Activated naive CD8-positive, alpha-beta T cell (primary cell): ENCODE data around the gene DHX8.
"Not testable (repeated sequence)": the region's sequence is repeated elsewhere in the genome, so short reads cannot be mapped to it uniquely, and the experiment has no call there.

ENCODE experiments used
- H3K27ac Mint-ChIP-seq: one replicate; pipeline ENCODE4 v1.8.0; 2021; ENCODE audit warnings: mixed read lengths
- H3K27me3 Mint-ChIP-seq: one replicate; pipeline ENCODE4 v1.8.0; 2021; ENCODE audit warnings: mixed read lengths
- H3K36me3 Mint-ChIP-seq: one replicate; pipeline ENCODE4 v1.8.0; 2021; ENCODE audit warnings: mixed read lengths
- H3K4me1 Mint-ChIP-seq: one replicate; pipeline ENCODE4 v1.8.0; 2021; ENCODE audit warnings: low read depth, mixed read lengths
- H3K4me3 Mint-ChIP-seq: one replicate; pipeline ENCODE4 v1.8.0; 2021; ENCODE audit warnings: mild to moderate bottlenecking, mixed read lengths
- H3K9me3 Mint-ChIP-seq: one replicate; pipeline ENCODE4 v1.8.0; 2021; ENCODE audit warnings: low read depth, mixed read lengths

Gene DHX8

GRCh38 chr17:43453331-43453812, 30.4 kb upstream of the DHX8 start:
- no peak overlapping the region for H3K27ac Mint-ChIP-seq
- H3K27me3 Mint-ChIP-seq = no peaks in the 10 kb centered on the region
- H3K4me1 Mint-ChIP-seq = peaks cover 11% of the 10 kb centered on the region
- no peaks in the 10 kb centered on the region for H3K9me3 Mint-ChIP-seq
- no peak overlapping the region for H3K4me3 Mint-ChIP-seq
- H3K36me3 Mint-ChIP-seq = no peaks in the 10 kb centered on the region

GRCh38 chr17:43454868-43455267, 28.9 kb upstream of the DHX8 start:
- Mint-ChIP-seq H3K27ac (no peak overlapping the region), H3K4me3 (no peak overlapping the region), H3K27me3 (no peaks in the 10 kb centered on the region), H3K4me1 (peaks cover 11% of the 10 kb centered on the region), H3K36me3 (no peaks in the 10 kb centered on the region), H3K9me3 (no peaks in the 10 kb centered on the region)

DNA sequence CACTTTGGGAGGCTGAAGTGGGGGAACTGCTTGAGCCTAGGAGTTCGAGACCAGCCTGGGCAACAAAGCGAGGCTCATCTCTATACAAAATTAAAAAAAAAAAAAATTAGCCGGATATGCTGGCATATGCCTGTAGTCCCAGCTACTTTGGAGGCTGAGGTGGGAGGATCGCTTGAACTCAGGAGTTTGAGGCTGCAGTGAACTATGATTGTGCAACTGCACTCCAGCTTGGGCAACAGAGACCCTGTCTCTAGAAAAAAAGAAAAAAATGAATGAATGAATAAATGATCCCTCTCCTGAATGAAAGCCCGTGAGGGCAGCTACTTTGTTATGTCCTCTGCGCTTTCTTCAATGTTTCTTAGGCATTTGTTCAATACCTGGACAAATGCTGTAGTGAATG, 27.7 kb upstream of the DHX8 start:
- peaks cover 11% of the 10 kb centered on the region for H3K4me1 Mint-ChIP-seq
- H3K36me3 Mint-ChIP-seq = no peaks in the 10 kb centered on the region
- no peaks in the 10 kb centered on the region for H3K9me3 Mint-ChIP-seq
- no peaks in the 10 kb centered on the region for H3K27me3 Mint-ChIP-seq
- no peak overlapping the region for H3K27ac Mint-ChIP-seq
- no peak overlapping the region for H3K4me3 Mint-ChIP-seq

- Mint-ChIP-seq H3K9me3 (no peaks in the 10 kb centered on the region), H3K36me3 (no peaks in the 10 kb centered on the region), H3K4me1 (peaks cover 11% of the 10 kb centered on the region), H3K27me3 (no peaks in the 10 kb centered on the region), H3K27ac (no peak overlapping the region), H3K4me3 (no peak overlapping the region)
Observed at GRCh38 chr17:43456661-43457361, 27.0 kb upstream of the DHX8 start.

- H3K27me3 Mint-ChIP-seq = no peaks in the 10 kb centered on the region
- H3K4me1 Mint-ChIP-seq = peaks cover 11% of the 10 kb centered on the region
- H3K36me3 Mint-ChIP-seq = no peaks in the 10 kb centered on the region
- no peak overlapping the region for H3K27ac Mint-ChIP-seq
- H3K9me3 Mint-ChIP-seq = no peaks in the 10 kb centered on the region
- H3K4me3 Mint-ChIP-seq = no peak overlapping the region
Observed at GRCh38 chr17:43457362-43457692, 26.4 kb upstream of the DHX8 start.

DNA sequence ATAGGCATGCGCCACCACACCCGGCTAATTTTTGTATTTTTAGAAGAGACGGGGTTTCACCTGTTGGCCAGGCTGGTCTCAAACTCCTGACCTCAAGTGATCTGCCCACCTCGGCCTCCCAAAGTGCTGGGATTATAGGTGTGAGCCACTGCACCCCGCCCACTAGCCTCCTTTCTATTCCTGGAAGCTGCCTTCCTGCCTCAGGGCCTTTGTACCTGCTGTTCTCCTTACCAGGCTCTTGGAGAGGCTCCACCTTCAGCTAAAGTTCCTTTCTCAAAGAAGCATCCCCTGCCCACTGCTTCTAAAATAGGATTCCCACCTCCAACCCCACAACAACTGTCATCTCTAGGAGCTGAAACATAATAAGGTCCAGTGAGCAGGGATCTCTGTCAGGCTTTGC, 23.9 kb upstream of the DHX8 start:
- H3K36me3 Mint-ChIP-seq, H3K4me3 Mint-ChIP-seq, H3K27ac Mint-ChIP-seq, H3K9me3 Mint-ChIP-seq, H3K27me3 Mint-ChIP-seq: not testable (repeated sequence)
- peaks cover 11% of the 10 kb centered on the region for H3K4me1 Mint-ChIP-seq

DNA sequence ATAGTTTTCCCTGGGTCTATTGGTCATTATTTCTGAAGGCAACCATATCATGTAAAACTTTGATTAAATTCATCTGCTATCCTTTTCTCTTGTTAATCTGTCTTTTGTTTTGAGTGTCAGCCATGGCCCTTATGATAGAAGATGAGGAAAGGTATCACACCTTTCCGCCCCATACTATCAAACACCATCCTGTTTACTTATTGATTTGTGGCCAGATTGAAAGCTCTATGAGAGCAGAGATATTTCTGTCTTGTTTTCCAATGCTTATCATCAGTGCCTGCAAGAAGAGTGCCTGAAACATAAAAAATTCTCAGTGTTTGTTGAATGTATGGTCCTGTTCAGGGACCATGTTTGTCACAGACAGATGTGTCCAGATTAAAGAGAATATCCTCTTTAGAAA, 22.6 kb upstream of the DHX8 start:
- Mint-ChIP-seq H3K4me3 (no peak overlapping the region), H3K4me1 (peaks cover 10% of the 10 kb centered on the region), H3K27ac (no peak overlapping the region), H3K27me3 (peaks cover 4% of the 10 kb centered on the region), H3K9me3 (no peaks in the 10 kb centered on the region), H3K36me3 (no peaks in the 10 kb centered on the region)

DNA sequence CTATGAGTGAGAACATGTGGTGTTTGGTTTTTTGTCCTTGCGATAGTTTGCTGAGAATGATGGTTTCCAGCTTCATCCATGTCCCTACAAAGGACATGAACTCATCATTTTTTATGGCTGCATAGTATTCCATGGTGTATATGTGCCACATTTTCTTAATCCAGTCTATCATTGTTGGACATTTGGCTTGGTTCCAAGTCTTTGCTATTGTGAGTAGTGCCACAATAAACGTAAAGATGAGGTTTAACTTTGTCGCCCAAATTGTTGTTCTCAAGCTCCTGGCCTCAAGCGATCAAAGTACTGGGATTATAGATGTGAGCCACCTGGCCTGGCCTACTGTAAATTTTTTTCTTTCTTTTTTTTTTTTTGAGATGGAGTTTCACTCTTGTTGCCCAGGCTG, 21.2 kb upstream of the DHX8 start:
- H3K4me1 Mint-ChIP-seq, H3K27ac Mint-ChIP-seq, H3K4me3 Mint-ChIP-seq, H3K36me3 Mint-ChIP-seq, H3K27me3 Mint-ChIP-seq, H3K9me3 Mint-ChIP-seq: not testable (repeated sequence)

- no peak overlapping the region for H3K27ac Mint-ChIP-seq
- peaks cover 10% of the 10 kb centered on the region for H3K27me3 Mint-ChIP-seq
- no peak overlapping the region for H3K4me3 Mint-ChIP-seq
- H3K36me3 Mint-ChIP-seq = no peaks in the 10 kb centered on the region
- no peaks in the 10 kb centered on the region for H3K9me3 Mint-ChIP-seq
- no peaks in the 10 kb centered on the region for H3K4me1 Mint-ChIP-seq
Observed at GRCh38 chr17:43463241-43463640, 20.5 kb upstream of the DHX8 start.

DNA sequence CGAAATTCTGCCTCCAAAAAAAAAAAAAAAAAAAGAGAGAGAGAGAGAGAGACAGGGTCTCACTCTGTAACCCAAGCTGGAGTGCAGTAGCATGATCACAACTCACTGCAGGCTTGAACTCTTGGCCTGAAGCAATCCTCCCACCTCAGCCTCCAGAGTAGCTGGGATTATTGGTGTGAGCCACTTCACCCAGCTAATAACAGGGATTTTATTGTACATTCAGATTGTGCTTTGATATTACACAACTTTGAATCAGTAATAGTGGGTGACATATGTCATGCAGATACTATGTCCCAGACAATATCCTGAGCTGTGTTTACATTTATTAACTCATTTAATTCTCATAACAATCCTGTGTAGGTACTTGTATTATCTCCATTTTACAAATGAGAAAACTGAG, 19.7 kb upstream of the DHX8 start:
- H3K27me3 Mint-ChIP-seq = peaks cover 10% of the 10 kb centered on the region
- H3K27ac Mint-ChIP-seq = no peak overlapping the region
- H3K9me3 Mint-ChIP-seq = no peaks in the 10 kb centered on the region
- H3K4me3 Mint-ChIP-seq = no peak overlapping the region
- H3K36me3 Mint-ChIP-seq = no peaks in the 10 kb centered on the region
- H3K4me1 Mint-ChIP-seq = no peaks in the 10 kb centered on the region

DNA sequence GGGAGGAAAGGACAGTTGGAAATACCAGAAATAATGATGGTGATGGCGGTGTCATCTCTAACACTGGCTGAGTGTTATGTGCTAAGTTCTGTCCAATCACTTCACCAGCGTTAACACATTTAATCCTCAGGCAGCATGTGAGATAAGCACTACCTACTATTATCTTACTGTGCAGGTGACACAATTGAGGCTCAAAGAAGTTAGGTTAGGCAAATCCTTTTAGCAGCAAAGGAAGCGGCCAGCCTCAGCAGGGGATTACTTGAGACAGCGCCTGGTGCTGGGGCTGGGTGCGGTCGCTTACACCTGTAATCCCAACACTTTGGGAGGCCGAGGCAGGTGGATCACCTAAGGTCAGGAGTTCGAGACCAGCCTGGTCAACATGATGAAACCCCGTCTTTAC, 18.7 kb upstream of the DHX8 start:
- Mint-ChIP-seq H3K36me3 (no peaks in the 10 kb centered on the region), H3K4me3 (no peak overlapping the region), H3K27ac (no peak overlapping the region), H3K9me3 (no peaks in the 10 kb centered on the region), H3K27me3 (peaks cover 10% of the 10 kb centered on the region), H3K4me1 (no peaks in the 10 kb centered on the region)

DNA sequence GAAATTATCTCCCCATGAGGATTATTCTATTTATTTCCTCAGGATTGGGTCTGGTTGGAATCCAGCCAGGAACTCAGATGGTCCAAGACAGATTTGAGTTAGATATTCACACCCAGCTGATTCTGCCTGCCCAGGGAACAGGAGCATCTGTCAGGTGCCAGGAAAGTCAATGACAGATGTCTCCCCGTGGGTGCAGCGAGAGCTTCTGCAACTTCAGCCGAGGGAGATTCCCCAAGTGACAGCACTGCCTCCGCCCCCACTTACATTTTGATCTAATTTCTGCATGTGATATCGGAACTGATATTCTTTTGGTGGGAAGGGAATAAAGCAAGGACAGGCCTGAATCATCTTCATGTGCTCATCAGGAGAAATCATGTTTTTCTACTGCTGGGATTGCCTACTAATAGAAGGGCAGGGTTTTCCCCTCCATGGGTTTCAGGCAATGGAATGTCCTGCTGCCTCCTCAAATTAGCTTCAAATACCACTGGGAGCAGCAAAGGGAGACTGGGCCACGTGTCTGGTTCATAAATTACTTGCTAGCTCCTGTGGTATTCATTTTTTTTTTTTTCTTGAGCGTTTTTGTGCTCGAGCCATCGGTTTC, 15.7 kb upstream of the DHX8 start:
- no peaks in the 10 kb centered on the region for H3K4me1 Mint-ChIP-seq
- H3K4me3 Mint-ChIP-seq = no peak overlapping the region
- H3K27me3 Mint-ChIP-seq = peaks cover 10% of the 10 kb centered on the region
- H3K9me3 Mint-ChIP-seq = no peaks in the 10 kb centered on the region
- no peaks in the 10 kb centered on the region for H3K36me3 Mint-ChIP-seq
- no peak overlapping the region for H3K27ac Mint-ChIP-seq

DNA sequence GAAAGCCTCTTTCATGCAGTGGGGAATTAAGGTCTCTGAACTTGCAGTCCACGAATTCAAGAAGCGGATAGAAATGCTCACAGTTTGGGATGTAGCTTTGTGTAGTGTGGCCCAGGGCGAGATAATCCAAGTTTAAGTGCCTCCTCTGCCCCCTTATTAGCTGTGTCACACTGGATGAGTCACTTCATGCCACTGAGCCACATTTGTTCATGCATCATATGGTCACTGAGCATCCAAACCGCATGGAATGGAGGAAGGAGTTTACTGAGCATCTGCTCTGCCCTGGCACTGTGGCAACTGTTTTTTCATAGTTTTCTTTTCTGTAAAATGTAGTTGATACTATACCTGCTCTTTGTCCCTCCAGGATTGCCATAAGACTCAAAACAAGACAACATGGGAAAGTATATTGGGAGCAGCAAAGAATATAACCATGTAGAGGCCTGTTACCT, 15.1 kb upstream of the DHX8 start:
- Mint-ChIP-seq H3K4me3 (no peak overlapping the region), H3K4me1 (no peaks in the 10 kb centered on the region), H3K27me3 (peaks cover 10% of the 10 kb centered on the region), H3K27ac (no peak overlapping the region), H3K36me3 (no peaks in the 10 kb centered on the region), H3K9me3 (no peaks in the 10 kb centered on the region)

- no peaks in the 10 kb centered on the region for H3K36me3 Mint-ChIP-seq
- no peak overlapping the region for H3K27ac Mint-ChIP-seq
- peaks cover 10% of the 10 kb centered on the region for H3K27me3 Mint-ChIP-seq
- H3K4me3 Mint-ChIP-seq = no peak overlapping the region
- no peaks in the 10 kb centered on the region for H3K9me3 Mint-ChIP-seq
- no peaks in the 10 kb centered on the region for H3K4me1 Mint-ChIP-seq
Observed at GRCh38 chr17:43469145-43469544, 14.6 kb upstream of the DHX8 start.

DNA sequence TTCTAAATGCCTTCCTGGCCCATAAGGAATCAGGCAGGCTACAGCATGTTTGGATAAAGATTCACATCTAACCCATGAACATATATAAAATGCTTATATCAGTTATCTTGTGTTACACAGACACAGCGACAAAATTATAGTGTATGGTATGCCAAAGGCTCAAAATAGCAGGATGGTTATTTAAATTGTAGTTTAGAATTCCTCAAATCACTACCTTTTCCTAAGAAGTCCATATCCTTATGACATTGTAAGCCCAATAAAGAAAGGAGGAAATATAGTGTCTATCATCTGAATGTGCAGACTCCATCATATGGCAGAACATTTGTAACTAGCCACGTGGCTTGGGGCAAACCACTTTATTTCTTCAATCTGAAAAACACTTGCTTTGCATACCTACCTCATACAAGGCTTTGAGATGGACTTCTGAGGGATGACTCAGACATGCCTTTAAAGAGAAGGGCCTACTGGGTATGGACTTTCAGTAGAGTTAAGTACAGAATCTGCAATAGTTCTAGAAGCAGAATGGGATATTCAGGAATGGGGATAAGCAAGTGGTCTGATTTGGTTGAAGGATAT, 12.1 kb upstream of the DHX8 start:
- H3K9me3 Mint-ChIP-seq = no peaks in the 10 kb centered on the region
- no peaks in the 10 kb centered on the region for H3K36me3 Mint-ChIP-seq
- H3K4me3 Mint-ChIP-seq = no peak overlapping the region
- H3K27me3 Mint-ChIP-seq = peaks cover 4% of the 10 kb centered on the region
- H3K27ac Mint-ChIP-seq = no peak overlapping the region
- no peaks in the 10 kb centered on the region for H3K4me1 Mint-ChIP-seq
